GM06990 (cell line): ENCODE measurements around the gene CC2D1A.

Source experiments
- DNase-seq: peaks from one replicate; pipeline ENCODE4 v3.0.0-alpha.2; 2011; ENCODE audit not compliant: insufficient read length; ENCODE audit errors: extremely low read depth
- H3K27me3 ChIP-seq: replicated peaks from 2 replicates; pipeline ENCODE4 v1.6.0; 2011; ENCODE audit warnings: low read length; ENCODE audit not compliant: control insufficient read depth, insufficient read depth
- H3K36me3 ChIP-seq: 2 replicates; pipeline ENCODE4 v1.5.1; 2011; ENCODE audit warnings: low read length; ENCODE audit not compliant: control insufficient read depth, insufficient read depth
- H3K4me3 ChIP-seq: replicated peaks from 2 replicates; pipeline ENCODE4 v1.5.1; 2011; ENCODE audit warnings: low read depth, mild to moderate bottlenecking, control low read depth, low read length
- CTCF ChIP-seq: IDR thresholded peaks from 2 replicates; pipeline ENCODE4 v1.5.1; 2011; ENCODE audit warnings: low read length, control low read depth, mild to moderate bottlenecking, inconsistent platforms; ENCODE audit not compliant: insufficient read depth, poor library complexity, severe bottlenecking

CC2D1A gene

GRCh38 chr19:13946414-13946813 is 40.4 kb downstream of the CC2D1A start:
- no peak for TF ChIP-seq CTCF
- H3K36me3 ChIP-seq = no peaks in the 10 kb centered on the region
- H3K27me3 ChIP-seq = no peaks in the 10 kb centered on the region
- no peak overlapping the region for H3K4me3 ChIP-seq
- DNase-seq = no peak

DNA sequence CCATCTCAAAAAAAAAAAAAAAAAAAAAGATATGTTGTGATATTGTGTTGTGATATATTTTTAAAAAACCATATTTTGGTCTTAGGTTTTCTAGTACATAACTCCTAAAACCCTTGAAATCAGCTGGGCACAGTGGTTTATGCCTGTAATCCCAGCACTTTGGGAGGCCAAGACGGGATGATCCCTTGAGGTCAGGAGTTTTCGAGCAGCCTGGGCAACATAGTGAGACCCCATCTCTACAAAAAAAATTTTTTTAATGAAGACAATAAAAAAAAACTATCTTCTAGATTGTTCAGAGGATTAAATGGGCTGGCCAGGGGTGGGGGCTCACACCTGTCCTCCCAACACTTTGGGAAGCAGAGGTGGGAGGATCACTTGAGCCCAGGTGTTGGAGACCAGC is 45.0 kb downstream of the CC2D1A start:
- TF ChIP-seq CTCF = no peak

DNA sequence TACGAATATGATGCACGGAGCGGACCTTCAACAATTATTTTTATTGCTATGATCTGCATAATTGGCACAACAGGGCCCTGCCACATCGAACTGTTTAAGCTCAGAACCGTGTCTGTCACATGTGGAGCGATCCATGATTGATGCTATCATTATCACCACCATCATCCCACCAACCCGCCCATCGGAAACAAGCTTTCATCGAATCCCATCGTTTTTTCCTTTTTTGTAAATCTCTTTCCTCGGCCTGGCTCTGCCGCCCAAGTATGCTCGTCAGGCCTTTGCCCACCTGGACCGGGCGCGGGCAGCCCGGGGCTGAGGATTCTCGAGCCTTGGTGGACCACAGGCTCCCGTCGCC is 45.8 kb downstream of the CC2D1A start:
- Histone ChIP-seq H3K36me3 (peaks cover 16% of the 10 kb centered on the region), H3K4me3 (peak overlapping the region; percentile 54), H3K27me3 (no peaks in the 10 kb centered on the region)
- TF ChIP-seq CTCF = no peak
- no peak for DNase-seq

More for the DNA sequence above, 45.0 kb downstream of the CC2D1A start:
- Histone ChIP-seq H3K36me3 (peaks cover 9% of the 10 kb centered on the region), H3K4me3 (no peak overlapping the region), H3K27me3 (no peaks in the 10 kb centered on the region)
- DNase-seq = no peak

DNA sequence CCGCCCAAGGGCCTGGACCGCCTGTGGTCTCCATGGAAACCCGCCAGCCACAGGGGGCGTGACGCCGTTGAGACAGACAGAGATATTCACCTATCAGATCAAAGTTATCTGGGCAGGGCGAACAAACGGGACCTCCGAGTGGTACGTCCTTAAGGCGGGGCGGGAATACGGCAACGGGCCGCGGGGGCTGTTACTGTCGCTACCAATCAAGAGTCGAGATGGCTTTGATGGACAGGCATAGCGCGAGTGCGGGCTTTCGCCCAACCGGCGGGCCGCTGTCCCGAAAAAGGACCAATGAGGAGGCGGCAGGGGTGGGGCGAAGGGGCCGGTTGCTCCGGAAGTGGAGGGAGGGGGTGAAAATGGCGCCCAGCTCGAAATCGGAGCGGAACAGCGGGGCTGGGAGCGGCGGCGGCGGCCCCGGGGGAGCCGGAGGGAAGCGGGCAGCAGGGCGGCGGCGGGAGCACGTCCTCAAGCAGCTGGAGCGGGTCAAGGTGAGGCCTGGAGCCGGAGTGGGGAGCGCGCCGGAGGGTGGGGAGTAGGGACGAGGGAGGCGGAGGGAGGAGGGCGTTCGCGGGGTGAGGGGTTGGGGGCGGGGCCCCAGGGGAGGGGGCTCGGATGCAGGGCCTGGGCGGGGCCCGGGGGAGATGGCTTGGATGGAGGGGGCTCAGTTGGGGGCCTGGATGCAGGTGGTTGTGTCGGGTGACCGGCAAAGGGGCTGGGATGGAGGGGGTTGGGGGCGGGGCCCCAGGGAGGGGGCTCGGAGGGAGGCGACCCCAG is 46.3 kb downstream of the CC2D1A start, which contains the start of gene DCAF15:
Gene DCAF15 (plus strand): TSS at position 356 of the 777 bp plus-strand sequence. CDS start 4 bp downstream, at position 360.
- Histone ChIP-seq H3K27me3 (no peaks in the 10 kb centered on the region), H3K4me3 (peak within 1 kb of the TSS; percentile 85), H3K36me3 (peaks cover 18% of the 10 kb centered on the region)
- DNase-seq = peak; percentile 99
- no peak for TF ChIP-seq CTCF

GRCh38 chr19:13952931-13953531 is 47.0 kb downstream of the CC2D1A start:
- no peak for DNase-seq
- Histone ChIP-seq H3K4me3 (peak overlapping the region; percentile 85), H3K27me3 (no peaks in the 10 kb centered on the region), H3K36me3 (peaks cover 21% of the 10 kb centered on the region)
- peak; percentile 9 for TF ChIP-seq CTCF
